Liver (tissue), 9 donors: ENCODE results near the gene PSMG4. TPM values are rescaled to one million over a fixed set of nuclear protein-coding genes. Genes with fewer than 3 reads are reported as not detected.

ENCODE experiments used
- DNase-seq: peaks from one replicate; pipeline ENCODE4 v3.0.0-alpha.2; 2017; ENCODE audit warnings: low spot score
- H3K27ac ChIP-seq, 2 donors: one replicate each; pipeline ENCODE4 v1.7.0; 2013; ENCODE audit warnings: inconsistent platforms in 2 of 2, low read length in 2 of 2, control low read depth in 1 of 2, low read depth in 1 of 2, mild to moderate bottlenecking in 1 of 2
- H3K27me3 ChIP-seq, 4 donors: one replicate each; pipeline versions ENCODE4 v1.6.1 to v1.7.0; 2013; ENCODE audit warnings: low read length in 3 of 4, inconsistent platforms in 1 of 4, mild to moderate bottlenecking in 1 of 4, moderate library complexity in 1 of 4; ENCODE audit not compliant: control insufficient read depth in 4 of 4, insufficient read depth in 4 of 4
- H3K36me3 ChIP-seq, 4 donors: one replicate each; pipeline versions ENCODE4 v1.6.1 to v1.7.0; 2013; ENCODE audit warnings: low read length in 3 of 4, mild to moderate bottlenecking in 3 of 4, low read depth in 1 of 4, moderate library complexity in 1 of 4; ENCODE audit not compliant: control insufficient read depth in 4 of 4, insufficient read depth in 3 of 4
- H3K4me1 ChIP-seq, 4 donors: one replicate each; pipeline versions ENCODE4 v1.6.1 to v1.7.0; 2013; ENCODE audit warnings: low read length in 3 of 4, mild to moderate bottlenecking in 3 of 4, moderate library complexity in 1 of 4; ENCODE audit not compliant: control insufficient read depth in 4 of 4, insufficient read depth in 4 of 4
- H3K4me3 ChIP-seq, 3 donors: one replicate each; pipeline versions ENCODE4 v1.6.1 to v1.7.0; 2013; ENCODE audit warnings: low read length in 3 of 3, control low read depth in 1 of 3, low read depth in 1 of 3, mild to moderate bottlenecking in 1 of 3
- H3K9ac ChIP-seq, 2 donors: one replicate each; pipeline ENCODE4 v1.7.0; 2013; ENCODE audit warnings: low read length in 2 of 2, mild to moderate bottlenecking in 2 of 2, moderate library complexity in 2 of 2, control low read depth in 1 of 2, low read depth in 1 of 2
- H3K9me3 ChIP-seq, 4 donors: one replicate each; pipeline versions ENCODE4 v1.6.1 to v1.7.0; 2013; ENCODE audit warnings: low read length in 3 of 4; ENCODE audit not compliant: control insufficient read depth in 4 of 4
- EGR1 ChIP-seq, 2 donors: IDR thresholded peaks; 2 replicates each; pipeline ENCODE4 v1.6.1; 2016 to 2018; ENCODE audit warnings: antibody characterized with exemption in 2 of 2, low read depth in 2 of 2
- FOXA1 ChIP-seq: IDR thresholded peaks from 2 replicates; pipeline ENCODE4 v1.6.1; 2016; ENCODE audit warnings: antibody characterized with exemption
- FOXA2 ChIP-seq: IDR thresholded peaks from 2 replicates; pipeline ENCODE4 v1.6.1; 2016; ENCODE audit warnings: antibody characterized with exemption
- GABPA ChIP-seq, 2 donors: IDR thresholded peaks in 1 of 2; conservative IDR thresholded peaks in 1 of 2; 2 replicates each; pipeline ENCODE4 v1.6.1; 2016; ENCODE audit warnings: antibody characterized with exemption in 2 of 2, mild to moderate bottlenecking in 1 of 2, moderate library complexity in 1 of 2
- HNF4A ChIP-seq, 2 donors: conservative IDR thresholded peaks; 2 replicates each; pipeline ENCODE4 v1.6.1; 2016; ENCODE audit warnings: antibody characterized with exemption in 2 of 2, mild to moderate bottlenecking in 2 of 2
- HNF4G ChIP-seq: IDR thresholded peaks from 2 replicates; pipeline ENCODE4 v1.6.1; 2016; ENCODE audit warnings: antibody characterized with exemption
- JUND ChIP-seq, 2 donors: IDR thresholded peaks; 2 replicates each; pipeline ENCODE4 v1.6.1; 2016; ENCODE audit warnings: antibody characterized with exemption in 2 of 2
- NR2F2 ChIP-seq: IDR thresholded peaks from 2 replicates; pipeline ENCODE4 v1.6.1; 2016; ENCODE audit warnings: antibody characterized with exemption
- RAD21 ChIP-seq, 2 donors: IDR thresholded peaks; 2 replicates each; pipeline ENCODE4 v1.6.1; 2016; ENCODE audit warnings: antibody characterized with exemption in 2 of 2, mild to moderate bottlenecking in 2 of 2
- RXRA ChIP-seq, 2 donors: IDR thresholded peaks; 2 replicates each; pipeline ENCODE4 v1.6.1; 2017 to 2018; ENCODE audit warnings: antibody characterized with exemption in 2 of 2, mild to moderate bottlenecking in 1 of 2
- SP1 ChIP-seq: IDR thresholded peaks from 2 replicates; pipeline ENCODE4 v1.6.1; 2018; ENCODE audit warnings: antibody characterized with exemption, mild to moderate bottlenecking
- TAF1 ChIP-seq: conservative IDR thresholded peaks from 2 replicates; pipeline ENCODE4 v1.6.1; 2016; ENCODE audit warnings: antibody characterized with exemption, mild to moderate bottlenecking
- YY1 ChIP-seq: IDR thresholded peaks from 2 replicates; pipeline ENCODE4 v1.6.1; 2016; ENCODE audit warnings: antibody characterized with exemption, mild to moderate bottlenecking
- WGBS: extraction: QIAGEN DNeasy Blood & Tissue Kit; methylation state at CpG from one replicate; pipeline ENCODE4 v1.1.7; 2013; 5-methylcytosine and 5-hydroxymethylcytosine counted together
- polyA plus RNA-seq, 2 donors: library from polyadenylated mRNA; stranded (reverse) in 1 of 2; unstranded in 1 of 2; fragments of 200-250 nt in 1 of 2; fragments of >200 nt in 1 of 2; fragmentation: Nextera tagmentation in 1 of 2; extraction: Ambion mirVana in 1 of 2; gene quantifications; one replicate each; pipeline versions ENCODE4 v1.2.1 to v1.2.3, GENCODE V29; 2013 to 2015
- total RNA-seq, 2 donors: library from RNA; depleted of rRNA; stranded (reverse); fragments of >200 nt; gene quantifications; one replicate each; pipeline ENCODE4 v1.2.3, GENCODE V29; 2014
- TF ChIP-seq, protein P1 (sequence below): IDR thresholded peaks from 2 replicates; pipeline ENCODE4 v1.6.1; 2016; ENCODE audit warnings: antibody characterized with exemption
- TF ChIP-seq, protein P2 (sequence below): IDR thresholded peaks from 2 replicates; pipeline ENCODE4 v1.6.1; 2016; ENCODE audit warnings: antibody characterized with exemption
- TF ChIP-seq, protein P3 (sequence below): IDR thresholded peaks from 2 replicates; pipeline ENCODE4 v1.6.1; 2016; ENCODE audit warnings: antibody characterized with exemption, mild to moderate bottlenecking
- TF ChIP-seq, protein P4 (sequence below): IDR thresholded peaks from 2 replicates; pipeline ENCODE4 v1.6.1; 2016; ENCODE audit warnings: antibody characterized with exemption
- TF ChIP-seq, protein P5 (sequence below): fragments of 150-350 bp; IDR thresholded peaks from 2 replicates; pipeline ENCODE4 v1.5.1; 2017; ENCODE audit warnings: improper control_type of control experiment, low read depth, low read length; ENCODE audit not compliant: missing input control
- donor health status: healthy.
- donor health status: healthy.
- donor health status: healthy.
- donor health status: healthy.
- donor health status: healthy.

Gene PSMG4
- total and polyA plus RNA-seq, 4 donors = 10.7 to 28.5 (median 15.1) TPM

DNA sequence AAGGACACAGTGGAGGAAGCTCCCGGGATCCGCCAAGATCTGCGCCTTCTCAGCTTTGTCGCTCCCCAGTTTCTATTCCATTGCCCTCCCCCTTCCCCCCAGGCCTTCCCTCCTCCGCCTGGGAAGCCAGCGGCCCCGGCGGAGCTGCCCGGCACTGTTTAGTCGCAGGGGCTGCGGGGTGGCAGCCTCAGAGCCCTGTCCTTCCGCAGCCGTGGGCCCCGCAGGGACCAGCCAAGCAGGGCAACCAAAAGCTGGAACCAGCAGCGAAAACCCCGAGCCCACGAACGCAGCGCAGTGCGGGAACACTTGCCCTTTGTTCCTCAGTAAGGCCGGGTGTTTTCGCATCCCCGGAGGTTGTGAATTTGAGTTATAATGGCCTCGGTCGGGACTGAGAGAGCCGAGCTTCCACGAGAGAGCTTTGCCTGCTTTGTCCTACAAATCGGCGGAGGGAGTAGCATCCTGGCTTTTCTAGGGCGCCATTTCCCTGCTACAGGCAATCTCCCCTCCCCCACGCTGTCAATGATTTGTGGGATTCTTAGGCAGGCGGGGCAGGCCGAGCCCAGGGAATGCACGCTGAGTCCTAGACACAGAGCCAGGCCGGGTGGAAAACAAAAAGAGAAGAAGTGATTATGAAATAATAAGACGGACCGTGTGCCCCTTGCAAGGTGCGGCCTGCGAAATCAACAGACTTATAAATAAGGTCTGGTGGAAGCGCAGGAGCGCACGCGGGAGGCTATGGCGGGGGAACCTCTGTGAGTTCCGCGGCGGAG is 27.3 kb upstream of the PSMG4 start:
- peak; percentile 68 for DNase-seq
- Histone ChIP-seq H3K27me3 (peaks cover 0 to 8% (median 4%) of the 10 kb centered on the region in 4 donors), H3K36me3 (no peaks in the 10 kb centered on the region), H3K9me3 (no peaks in the 10 kb centered on the region), H3K27ac (no peak overlapping the region), H3K9ac (peak overlapping the region in 1 of 2 donors; percentile 22), H3K4me3 (peak overlapping the region; percentile 73 to 81 (median 76)), H3K4me1 (peaks cover 18 to 46% (median 34%) of the 10 kb centered on the region in 4 donors)
- TF ChIP-seq YY1 (peak; percentile 97), HNF4A (conservative IDR thresholded peaks at IDR 0.05) (peak; percentile 29 to 39), SP1 (peak; percentile 38), TAF1 (peak; percentile 50), JUND (IDR thresholded peaks at IDR 0.05) (peak in 1 of 2 donors; percentile 5), NR2F2 (no peak), HNF4G (no peak), FOXA1 (no peak), FOXA2 (no peak), EGR1 (IDR thresholded peaks at IDR 0.05; ENCODE audit: low read depth in 2 of 2) (no peak), GABPA (IDR thresholded peaks at IDR 0.05 in 1 of 2, conservative IDR thresholded peaks at IDR 0.05 in 1 of 2) (no peak), RXRA (IDR thresholded peaks at IDR 0.05) (peak; percentile 28), RAD21 (IDR thresholded peaks at IDR 0.05) (peak; percentile 39 to 48)
- TF ChIP-seq, protein P1, sequence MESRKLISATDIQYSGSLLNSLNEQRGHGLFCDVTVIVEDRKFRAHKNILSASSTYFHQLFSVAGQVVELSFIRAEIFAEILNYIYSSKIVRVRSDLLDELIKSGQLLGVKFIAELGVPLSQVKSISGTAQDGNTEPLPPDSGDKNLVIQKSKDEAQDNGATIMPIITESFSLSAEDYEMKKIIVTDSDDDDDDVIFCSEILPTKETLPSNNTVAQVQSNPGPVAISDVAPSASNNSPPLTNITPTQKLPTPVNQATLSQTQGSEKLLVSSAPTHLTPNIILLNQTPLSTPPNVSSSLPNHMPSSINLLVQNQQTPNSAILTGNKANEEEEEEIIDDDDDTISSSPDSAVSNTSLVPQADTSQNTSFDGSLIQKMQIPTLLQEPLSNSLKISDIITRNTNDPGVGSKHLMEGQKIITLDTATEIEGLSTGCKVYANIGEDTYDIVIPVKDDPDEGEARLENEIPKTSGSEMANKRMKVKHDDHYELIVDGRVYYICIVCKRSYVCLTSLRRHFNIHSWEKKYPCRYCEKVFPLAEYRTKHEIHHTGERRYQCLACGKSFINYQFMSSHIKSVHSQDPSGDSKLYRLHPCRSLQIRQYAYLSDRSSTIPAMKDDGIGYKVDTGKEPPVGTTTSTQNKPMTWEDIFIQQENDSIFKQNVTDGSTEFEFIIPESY = no peak
- TF ChIP-seq, protein P2, sequence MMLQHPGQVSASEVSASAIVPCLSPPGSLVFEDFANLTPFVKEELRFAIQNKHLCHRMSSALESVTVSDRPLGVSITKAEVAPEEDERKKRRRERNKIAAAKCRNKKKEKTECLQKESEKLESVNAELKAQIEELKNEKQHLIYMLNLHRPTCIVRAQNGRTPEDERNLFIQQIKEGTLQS = no peak
- TF ChIP-seq, protein P3, sequence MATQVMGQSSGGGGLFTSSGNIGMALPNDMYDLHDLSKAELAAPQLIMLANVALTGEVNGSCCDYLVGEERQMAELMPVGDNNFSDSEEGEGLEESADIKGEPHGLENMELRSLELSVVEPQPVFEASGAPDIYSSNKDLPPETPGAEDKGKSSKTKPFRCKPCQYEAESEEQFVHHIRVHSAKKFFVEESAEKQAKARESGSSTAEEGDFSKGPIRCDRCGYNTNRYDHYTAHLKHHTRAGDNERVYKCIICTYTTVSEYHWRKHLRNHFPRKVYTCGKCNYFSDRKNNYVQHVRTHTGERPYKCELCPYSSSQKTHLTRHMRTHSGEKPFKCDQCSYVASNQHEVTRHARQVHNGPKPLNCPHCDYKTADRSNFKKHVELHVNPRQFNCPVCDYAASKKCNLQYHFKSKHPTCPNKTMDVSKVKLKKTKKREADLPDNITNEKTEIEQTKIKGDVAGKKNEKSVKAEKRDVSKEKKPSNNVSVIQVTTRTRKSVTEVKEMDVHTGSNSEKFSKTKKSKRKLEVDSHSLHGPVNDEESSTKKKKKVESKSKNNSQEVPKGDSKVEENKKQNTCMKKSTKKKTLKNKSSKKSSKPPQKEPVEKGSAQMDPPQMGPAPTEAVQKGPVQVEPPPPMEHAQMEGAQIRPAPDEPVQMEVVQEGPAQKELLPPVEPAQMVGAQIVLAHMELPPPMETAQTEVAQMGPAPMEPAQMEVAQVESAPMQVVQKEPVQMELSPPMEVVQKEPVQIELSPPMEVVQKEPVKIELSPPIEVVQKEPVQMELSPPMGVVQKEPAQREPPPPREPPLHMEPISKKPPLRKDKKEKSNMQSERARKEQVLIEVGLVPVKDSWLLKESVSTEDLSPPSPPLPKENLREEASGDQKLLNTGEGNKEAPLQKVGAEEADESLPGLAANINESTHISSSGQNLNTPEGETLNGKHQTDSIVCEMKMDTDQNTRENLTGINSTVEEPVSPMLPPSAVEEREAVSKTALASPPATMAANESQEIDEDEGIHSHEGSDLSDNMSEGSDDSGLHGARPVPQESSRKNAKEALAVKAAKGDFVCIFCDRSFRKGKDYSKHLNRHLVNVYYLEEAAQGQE = peak; percentile 43
- TF ChIP-seq, protein P4, sequence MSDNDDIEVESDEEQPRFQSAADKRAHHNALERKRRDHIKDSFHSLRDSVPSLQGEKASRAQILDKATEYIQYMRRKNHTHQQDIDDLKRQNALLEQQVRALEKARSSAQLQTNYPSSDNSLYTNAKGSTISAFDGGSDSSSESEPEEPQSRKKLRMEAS = no peak
- TF ChIP-seq, protein P5, sequence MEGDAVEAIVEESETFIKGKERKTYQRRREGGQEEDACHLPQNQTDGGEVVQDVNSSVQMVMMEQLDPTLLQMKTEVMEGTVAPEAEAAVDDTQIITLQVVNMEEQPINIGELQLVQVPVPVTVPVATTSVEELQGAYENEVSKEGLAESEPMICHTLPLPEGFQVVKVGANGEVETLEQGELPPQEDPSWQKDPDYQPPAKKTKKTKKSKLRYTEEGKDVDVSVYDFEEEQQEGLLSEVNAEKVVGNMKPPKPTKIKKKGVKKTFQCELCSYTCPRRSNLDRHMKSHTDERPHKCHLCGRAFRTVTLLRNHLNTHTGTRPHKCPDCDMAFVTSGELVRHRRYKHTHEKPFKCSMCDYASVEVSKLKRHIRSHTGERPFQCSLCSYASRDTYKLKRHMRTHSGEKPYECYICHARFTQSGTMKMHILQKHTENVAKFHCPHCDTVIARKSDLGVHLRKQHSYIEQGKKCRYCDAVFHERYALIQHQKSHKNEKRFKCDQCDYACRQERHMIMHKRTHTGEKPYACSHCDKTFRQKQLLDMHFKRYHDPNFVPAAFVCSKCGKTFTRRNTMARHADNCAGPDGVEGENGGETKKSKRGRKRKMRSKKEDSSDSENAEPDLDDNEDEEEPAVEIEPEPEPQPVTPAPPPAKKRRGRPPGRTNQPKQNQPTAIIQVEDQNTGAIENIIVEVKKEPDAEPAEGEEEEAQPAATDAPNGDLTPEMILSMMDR = no peak
- 1% methylated on average over 47 of the region's 47 CpGs for WGBS
